Measurements from ENCODE around the gene GAB2. TPM values are rescaled to one million over a fixed set of nuclear protein-coding genes. Genes with fewer than 3 reads are reported as not detected.

Gene GAB2
- total RNA-seq, 1 experiment from 2014 or later: 10.6 TPM

- no peaks in the 10 kb centered on the region for H3K36me3 Mint-ChIP-seq (ENCODE audit: insufficient read depth, unreplicated experiment)
- no peaks in the 10 kb centered on the region for H3K27me3 Mint-ChIP-seq (ENCODE audit: unreplicated experiment)
- CTCF ChIA-PET: no interaction called here
- H3K4me3 Mint-ChIP-seq (ENCODE audit: low read depth, unreplicated experiment): no peak overlapping the region
- intact Hi-C loops (cut with micrococcal nuclease; ENCODE audit: unreplicated experiment): no loop called here
- TF ChIP-seq CTCF (IDR thresholded peaks at IDR 0.05; ENCODE audit: unreplicated experiment): no peak
- H3K9me3 Mint-ChIP-seq (ENCODE audit: low read depth, unreplicated experiment): no peaks in the 10 kb centered on the region
- BruUV-seq (replicated peaks): no TSS peak
- peaks cover 8% of the 10 kb centered on the region for H3K4me1 Mint-ChIP-seq (ENCODE audit: low read depth, unreplicated experiment)
- DNase-seq: no peak
- no peak overlapping the region for H3K27ac Mint-ChIP-seq (ENCODE audit: unreplicated experiment)
These were observed 102.9 kb downstream of the GAB2 start for GRCh38 chr11:78314762-78315161.

GRCh38 chr11:78313898-78314297 lies 103.7 kb downstream of the GAB2 start:
- intact Hi-C loops (cut with micrococcal nuclease; ENCODE audit: unreplicated experiment): no loop called here
- no peak for TF ChIP-seq CTCF (IDR thresholded peaks at IDR 0.05; ENCODE audit: unreplicated experiment)
- Mint-ChIP-seq H3K27me3 (ENCODE audit: unreplicated experiment) (no peaks in the 10 kb centered on the region), H3K36me3 (ENCODE audit: insufficient read depth, unreplicated experiment) (no peaks in the 10 kb centered on the region), H3K4me3 (ENCODE audit: low read depth, unreplicated experiment) (no peak overlapping the region), H3K4me1 (ENCODE audit: low read depth, unreplicated experiment) (peaks cover 8% of the 10 kb centered on the region), H3K27ac (ENCODE audit: unreplicated experiment) (no peak overlapping the region), H3K9me3 (ENCODE audit: low read depth, unreplicated experiment) (no peaks in the 10 kb centered on the region)
- CTCF ChIA-PET: no interaction called here
- DNase-seq: no peak
- BruUV-seq (replicated peaks): no TSS peak

GRCh38 chr11:78313181-78313795 lies 104.3 kb downstream of the GAB2 start:
- peaks cover 8% of the 10 kb centered on the region for H3K4me1 Mint-ChIP-seq (ENCODE audit: low read depth, unreplicated experiment)
- BruUV-seq (replicated peaks): no TSS peak
- H3K4me3 Mint-ChIP-seq (ENCODE audit: low read depth, unreplicated experiment): no peak overlapping the region
- no peaks in the 10 kb centered on the region for H3K9me3 Mint-ChIP-seq (ENCODE audit: low read depth, unreplicated experiment)
- CTCF ChIA-PET: no interaction called here
- intact Hi-C loops (cut with micrococcal nuclease; ENCODE audit: unreplicated experiment): no loop called here
- H3K27me3 Mint-ChIP-seq (ENCODE audit: unreplicated experiment): no peaks in the 10 kb centered on the region
- DNase-seq: no peak
- H3K36me3 Mint-ChIP-seq (ENCODE audit: insufficient read depth, unreplicated experiment): no peaks in the 10 kb centered on the region
- TF ChIP-seq CTCF (IDR thresholded peaks at IDR 0.05; ENCODE audit: unreplicated experiment): no peak
- no peak overlapping the region for H3K27ac Mint-ChIP-seq (ENCODE audit: unreplicated experiment)

- no peak overlapping the region for H3K4me3 Mint-ChIP-seq (ENCODE audit: low read depth, unreplicated experiment)
- no peaks in the 10 kb centered on the region for H3K27me3 Mint-ChIP-seq (ENCODE audit: unreplicated experiment)
- no peak for TF ChIP-seq CTCF (IDR thresholded peaks at IDR 0.05; ENCODE audit: unreplicated experiment)
- H3K27ac Mint-ChIP-seq (ENCODE audit: unreplicated experiment): no peak overlapping the region
- intact Hi-C loops (cut with micrococcal nuclease; ENCODE audit: unreplicated experiment): no loop called here
- DNase-seq: no peak
- H3K9me3 Mint-ChIP-seq (ENCODE audit: low read depth, unreplicated experiment): no peaks in the 10 kb centered on the region
- no TSS peak for BruUV-seq (replicated peaks)
- CTCF ChIA-PET: interaction anchor here (0.7 kb wide), 1 partner anchor 8 kb away, joined by 3 read pairs; no protein-coding TSS in a partner anchor
- H3K36me3 Mint-ChIP-seq (ENCODE audit: insufficient read depth, unreplicated experiment): no peaks in the 10 kb centered on the region
- H3K4me1 Mint-ChIP-seq (ENCODE audit: low read depth, unreplicated experiment): peaks cover 8% of the 10 kb centered on the region
These were observed 104.9 kb downstream of the GAB2 start for GRCh38 chr11:78312712-78313111.

Data from Calu3 (cell line).